SIG-M5 treated with dmso at 0.1 percent for 504 hours (cell line): ENCODE data around the gene SCARF2.
A peak's percentile ranks its signal among the peaks of the same experiment; 100 is the strongest.
"Not testable (repeated sequence)": the region's sequence is repeated elsewhere in the genome, so short reads cannot be mapped to it uniquely, and the experiment has no call there.

Experiments
- DNase-seq: peaks from one replicate; lab custom pipeline; 2025; ENCODE audit not compliant: unreplicated experiment; lab: John Stamatoyannopoulos, UW

Gene SCARF2

GRCh38 chr22:20395181-20395906 lies 42.3 kb downstream of the SCARF2 start:
- DNase-seq: peak; percentile 27

GRCh38 chr22:20393705-20394476 lies 43.7 kb downstream of the SCARF2 start, which contains the start of gene ZNF74:
Gene ZNF74, plus strand, starts transcription at chr22:20394151. Its CDS starts 478 bp downstream, at chr22:20394629.
- DNase-seq: peak; percentile 83

- no peak for DNase-seq
Observed at GRCh38 chr22:20392983-20393704, 44.5 kb downstream of the SCARF2 start.

- DNase-seq: not testable (repeated sequence)
Observed at GRCh38 chr22:20392365-20392881, 45.2 kb downstream of the SCARF2 start.

GRCh38 chr22:20391222-20391621 lies 46.4 kb downstream of the SCARF2 start:
- DNase-seq: no peak

GRCh38 chr22:20390394-20390907 lies 47.2 kb downstream of the SCARF2 start:
- DNase-seq: no peak

GRCh38 chr22:20389288-20389687 lies 48.3 kb downstream of the SCARF2 start:
- DNase-seq: no peak

GRCh38 chr22:20388200-20388599 lies 49.4 kb downstream of the SCARF2 start:
- DNase-seq: no peak

- DNase-seq: no peak
Observed at GRCh38 chr22:20386972-20387371, 50.7 kb downstream of the SCARF2 start.

- no peak for DNase-seq
Observed at GRCh38 chr22:20386336-20386735, 51.3 kb downstream of the SCARF2 start.

- DNase-seq: no peak
Observed at GRCh38 chr22:20384865-20385264, 52.8 kb downstream of the SCARF2 start.

- no peak for DNase-seq
Observed at GRCh38 chr22:20384171-20384570, 53.5 kb downstream of the SCARF2 start.

GRCh38 chr22:20383538-20383937 lies 54.1 kb downstream of the SCARF2 start:
- DNase-seq: no peak

- DNase-seq: no peak
Observed at GRCh38 chr22:20380486-20380885, 57.1 kb downstream of the SCARF2 start.

GRCh38 chr22:20378684-20379083 lies 58.9 kb downstream of the SCARF2 start:
- not testable (repeated sequence) for DNase-seq

GRCh38 chr22:20378110-20378509 lies 59.5 kb downstream of the SCARF2 start:
- DNase-seq: no peak

- not testable (repeated sequence) for DNase-seq
Observed at GRCh38 chr22:20376983-20377382, 60.6 kb downstream of the SCARF2 start.

- not testable (repeated sequence) for DNase-seq
Observed at GRCh38 chr22:20376281-20376680, 61.3 kb downstream of the SCARF2 start.
